Activated gamma-delta T cell (primary cell): ENCODE measurements around the gene AMD1.

Experiments used
- DNase-seq: peaks from one replicate; lab custom pipeline; 2025; lab: John Stamatoyannopoulos, UW

Gene AMD1

DNA sequence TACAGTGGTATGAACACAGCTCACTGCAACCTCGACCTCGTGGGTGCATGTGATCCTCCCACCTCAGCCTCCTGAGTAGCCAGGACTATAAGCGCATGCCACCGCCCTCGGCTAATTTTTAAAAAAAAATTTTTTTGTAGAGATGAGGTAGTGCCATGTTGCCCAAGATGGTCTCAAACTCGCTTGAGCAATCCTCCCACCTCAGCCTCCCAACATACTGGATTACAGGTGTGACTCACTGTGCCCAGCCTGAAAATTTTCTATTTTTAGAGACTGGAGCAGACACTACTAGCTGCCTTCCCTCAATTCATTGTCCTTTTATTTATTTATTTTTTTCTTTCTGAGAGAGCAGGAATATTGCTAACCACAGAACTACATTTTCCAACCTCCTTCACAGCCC lies 63.6 kb downstream of the AMD1 start:
- DNase-seq: no peak

DNA sequence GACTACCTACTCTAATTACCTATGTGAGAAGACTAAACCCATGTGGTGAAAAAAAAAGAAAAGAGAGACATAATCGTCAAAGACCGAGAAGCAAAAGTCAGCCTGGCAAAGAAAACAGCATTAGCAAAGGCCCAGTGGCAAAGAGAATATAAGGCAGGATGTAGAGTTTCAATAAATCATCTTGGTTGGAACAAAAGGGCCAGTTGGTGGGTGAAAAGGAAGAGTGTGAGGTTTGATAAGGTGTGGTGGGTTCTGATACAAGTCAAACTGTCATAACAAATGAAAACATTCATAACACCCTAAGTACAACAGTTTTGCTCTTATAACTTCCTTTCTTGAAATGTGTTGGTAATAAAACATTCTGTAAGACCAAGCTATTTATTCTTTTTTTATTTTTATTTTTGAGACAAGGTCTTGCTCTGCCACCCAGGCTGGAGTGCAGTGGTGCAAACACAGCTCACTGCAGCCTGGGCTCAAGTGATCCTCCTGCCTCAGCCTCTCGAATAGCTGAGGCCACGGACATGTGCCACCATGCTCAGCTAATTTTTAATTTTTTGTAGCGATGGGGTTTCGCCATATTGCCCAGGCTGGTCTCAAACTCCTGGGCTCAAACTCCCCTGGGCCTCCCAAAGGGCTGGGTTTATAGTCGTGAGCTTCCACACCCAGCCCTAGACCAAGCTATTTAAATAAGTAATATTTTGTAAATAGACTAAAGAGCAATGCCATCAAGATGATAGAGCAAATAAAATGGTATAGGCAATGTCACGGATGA lies 65.0 kb downstream of the AMD1 start:
- no peak for DNase-seq

DNA sequence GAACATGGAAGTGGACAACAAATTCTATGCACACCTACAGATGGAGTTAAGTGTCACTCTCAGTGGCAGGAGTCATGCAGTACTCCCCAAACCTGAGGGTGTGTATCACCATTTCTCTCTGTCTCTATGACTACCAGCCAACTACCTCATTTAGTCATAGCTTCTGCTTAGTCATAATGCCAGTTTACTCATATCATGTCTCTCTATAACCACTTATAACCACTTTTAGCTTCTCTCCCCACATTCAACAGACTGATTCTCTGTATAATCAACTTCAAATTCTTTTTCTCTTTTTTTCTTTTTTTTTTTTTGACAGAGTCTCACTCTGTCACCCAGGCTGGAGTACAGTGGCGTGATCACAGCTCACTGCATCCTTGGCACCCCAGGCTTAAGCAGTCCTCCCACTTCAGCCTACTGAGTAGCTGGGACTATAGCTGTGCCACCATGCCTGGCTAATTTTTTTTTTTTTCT lies 70.1 kb downstream of the AMD1 start:
- DNase-seq: no peak
